ENCODE results near the gene IGF2BP3.

- TF ChIP-seq CTCF (IDR thresholded peaks at IDR 0.05): no peak
- no peak for TF ChIP-seq POLR2A (IDR thresholded peaks at IDR 0.05)
Measured at GRCh38 chr7:23371654-23372053, 98.6 kb downstream of the IGF2BP3 start.
